Activated B cell treated with CpG ODN at 0.5 μM for 24 hours (primary cell): ENCODE measurements around the gene PCDHB13. TPM values are rescaled to one million over a fixed set of nuclear protein-coding genes. Genes with fewer than 3 reads are reported as not detected.
"Not testable (repeated sequence)": the region's sequence is repeated elsewhere in the genome, so short reads cannot be mapped to it uniquely, and the experiment has no call there.

ENCODE experiments used
- ATAC-seq: fragments of 200-7000 bp; cut with Tn5 transposase; one replicate; pipeline ENCODE4 v1.10.0; 2021; ENCODE audit warnings: low read depth, mild to moderate bottlenecking, moderate library complexity
- CTCF ChIA-PET: fragments of 350-600 bp; sonication (Branson Sonifier 250); formaldehyde crosslinking; loops from one replicate; lab custom pipeline; 2021; ENCODE audit warnings: antibody characterized with exemption; lab: Charles Lee
- POLR2A ChIA-PET: fragments of 350-600 bp; sonication (Branson Sonifier 250); formaldehyde crosslinking; loops from one replicate; lab custom pipeline; 2021; ENCODE audit warnings: antibody characterized with exemption; lab: Charles Lee
- DNase-seq: peaks from one replicate; pipeline ENCODE4 v3.0.0; 2022
- H3K27ac Mint-ChIP-seq: one replicate; pipeline ENCODE4 v1.8.0; 2020; ENCODE audit warnings: mixed read lengths
- H3K27me3 Mint-ChIP-seq: one replicate; pipeline ENCODE4 v1.8.0; 2021; ENCODE audit warnings: mixed read lengths
- H3K36me3 Mint-ChIP-seq: one replicate; pipeline ENCODE4 v1.8.0; 2021; ENCODE audit warnings: low read depth, mixed read lengths
- H3K4me1 Mint-ChIP-seq: one replicate; pipeline ENCODE4 v1.8.0; 2021; ENCODE audit warnings: mixed read lengths
- H3K4me3 Mint-ChIP-seq: one replicate; pipeline ENCODE4 v1.8.0; 2020; ENCODE audit warnings: mild to moderate bottlenecking, mixed read lengths
- H3K9me3 Mint-ChIP-seq: one replicate; pipeline ENCODE4 v1.8.0; 2020; ENCODE audit warnings: mixed read lengths
- CTCF ChIP-seq: fragments of 200-600 bp; IDR thresholded peaks from one replicate; pipeline ENCODE4 v1.8.0; 2022; ENCODE audit warnings: antibody characterized with exemption, mild to moderate bottlenecking
- intact Hi-C: fragments of 100-400 bp; cut with micrococcal nuclease; formaldehyde crosslinking; loops from one replicate; pipeline ENCODE4 v1.15.1; 2024
- total RNA-seq: library from RNA; stranded (reverse); gene quantifications from 2 replicates; pipeline ENCODE4 v1.2.3, GENCODE V29; 2022

Gene PCDHB13
- 0.07 and 0.09 TPM in 2 replicates for total RNA-seq

- H3K4me3 Mint-ChIP-seq, H3K4me1 Mint-ChIP-seq, POLR2A ChIA-PET, H3K36me3 Mint-ChIP-seq, ATAC-seq, DNase-seq, CTCF ChIA-PET, H3K27ac Mint-ChIP-seq, intact Hi-C loops: not testable (repeated sequence)
- Mint-ChIP-seq H3K9me3 (peaks cover 15% of the 10 kb centered on the region), H3K27me3 (peaks cover 36% of the 10 kb centered on the region)
Measured at GRCh38 chr5:141213656-141214339, at the start of gene PCDHB13. PCDHB13 (plus strand) TSS chr5:141213919; CDS start chr5:141214124, 205 bp downstream.

- no peak within 1 kb of the TSS for H3K4me3 Mint-ChIP-seq
Measured at GRCh38 chr5:141172381-141173204, 41.1 kb upstream of the PCDHB13 start, which contains the start of gene PCDHB7. PCDHB7 (plus strand) TSS chr5:141172644; CDS start chr5:141172836, 192 bp downstream.

GRCh38 chr5:141174291-141175104, 39.2 kb upstream of the PCDHB13 start:
- H3K4me3 Mint-ChIP-seq, H3K4me1 Mint-ChIP-seq, H3K27ac Mint-ChIP-seq, ATAC-seq, H3K9me3 Mint-ChIP-seq, CTCF ChIA-PET, DNase-seq, H3K36me3 Mint-ChIP-seq, POLR2A ChIA-PET: not testable (repeated sequence)
- peaks cover 13% of the 10 kb centered on the region for H3K27me3 Mint-ChIP-seq
- intact Hi-C loops, result loop anchor here (5.0 kb wide), 1 partner anchor 383 kb away; no protein-coding TSS in a partner anchor

More at GRCh38 chr5:141172381-141173204, 41.1 kb upstream of the PCDHB13 start, which contains the start of gene PCDHB7:
- intact Hi-C loops, result loop anchor here (5.0 kb wide), 1 partner anchor 385 kb away; no protein-coding TSS in a partner anchor
- POLR2A ChIA-PET, result no interaction called here
- Mint-ChIP-seq H3K36me3 (no peaks in the 10 kb centered on the region), H3K27me3 (peaks cover 13% of the 10 kb centered on the region), H3K27ac (no peak within 1 kb of the TSS), H3K4me1 (peaks cover 5% of the 10 kb centered on the region), H3K9me3 (peaks cover 8% of the 10 kb centered on the region)
- no peak for ATAC-seq
- no peak for TF ChIP-seq CTCF
- CTCF ChIA-PET, result no interaction called here
- no peak for DNase-seq

GRCh38 chr5:141175933-141176332, 37.8 kb upstream of the PCDHB13 start:
- Mint-ChIP-seq H3K27ac (no peak overlapping the region), H3K27me3 (peaks cover 10% of the 10 kb centered on the region), H3K9me3 (peaks cover 8% of the 10 kb centered on the region), H3K36me3 (no peaks in the 10 kb centered on the region), H3K4me3 (no peak overlapping the region), H3K4me1 (peaks cover 5% of the 10 kb centered on the region)
- ChIA-PET POLR2A (no interaction called here), CTCF (no interaction called here)
- DNase-seq, result no peak
- no peak for ATAC-seq
- intact Hi-C loops, result no loop called here
- no peak for TF ChIP-seq CTCF

GRCh38 chr5:141177577-141178191, 36.0 kb upstream of the PCDHB13 start, which contains the start of gene PCDHB8:
PCDHB8 (plus strand) TSS chr5:141177790; CDS start chr5:141178035, 245 bp downstream.
- H3K9me3 Mint-ChIP-seq, result peaks cover 11% of the 10 kb centered on the region
- intact Hi-C loops, DNase-seq, ATAC-seq, H3K4me3 Mint-ChIP-seq, H3K4me1 Mint-ChIP-seq, H3K27ac Mint-ChIP-seq, CTCF ChIA-PET, H3K36me3 Mint-ChIP-seq: not testable (repeated sequence)
- POLR2A ChIA-PET, result interaction anchor here (0.6 kb wide), 1 partner anchor 189 kb away, joined by 3 read pairs; no protein-coding TSS in a partner anchor
- peaks cover 17% of the 10 kb centered on the region for H3K27me3 Mint-ChIP-seq

- CTCF ChIA-PET, DNase-seq, H3K9me3 Mint-ChIP-seq, H3K4me1 Mint-ChIP-seq, ATAC-seq, H3K4me3 Mint-ChIP-seq, POLR2A ChIA-PET, H3K36me3 Mint-ChIP-seq, H3K27ac Mint-ChIP-seq, intact Hi-C loops: not testable (repeated sequence)
- H3K27me3 Mint-ChIP-seq, result peaks cover 19% of the 10 kb centered on the region
Measured at GRCh38 chr5:141179371-141179770, 34.3 kb upstream of the PCDHB13 start.

- H3K4me1 Mint-ChIP-seq, H3K36me3 Mint-ChIP-seq, H3K9me3 Mint-ChIP-seq, CTCF ChIA-PET, POLR2A ChIA-PET, H3K27ac Mint-ChIP-seq, ATAC-seq, DNase-seq, intact Hi-C loops, H3K4me3 Mint-ChIP-seq: not testable (repeated sequence)
- peaks cover 18% of the 10 kb centered on the region for H3K27me3 Mint-ChIP-seq
Measured at GRCh38 chr5:141179876-141180275, 33.8 kb upstream of the PCDHB13 start.
